ENCODE data around the gene MARK4.
"Not testable (repeated sequence)": the region's sequence is repeated elsewhere in the genome, so short reads cannot be mapped to it uniquely, and the experiment has no call there.

MARK4 gene
- 4.8 to 20.0 (median 8.8) reads per million in 17 experiments for total RNA-seq

- peak; percentile 47 to 83 (median 72) for DNase-seq
These were observed at the start of gene MARK4 for GRCh38 chr19:45250832-45251451. Gene MARK4, plus strand, starts transcription at chr19:45251271. Its CDS starts 318 bp downstream, at chr19:45251589.

DNA sequence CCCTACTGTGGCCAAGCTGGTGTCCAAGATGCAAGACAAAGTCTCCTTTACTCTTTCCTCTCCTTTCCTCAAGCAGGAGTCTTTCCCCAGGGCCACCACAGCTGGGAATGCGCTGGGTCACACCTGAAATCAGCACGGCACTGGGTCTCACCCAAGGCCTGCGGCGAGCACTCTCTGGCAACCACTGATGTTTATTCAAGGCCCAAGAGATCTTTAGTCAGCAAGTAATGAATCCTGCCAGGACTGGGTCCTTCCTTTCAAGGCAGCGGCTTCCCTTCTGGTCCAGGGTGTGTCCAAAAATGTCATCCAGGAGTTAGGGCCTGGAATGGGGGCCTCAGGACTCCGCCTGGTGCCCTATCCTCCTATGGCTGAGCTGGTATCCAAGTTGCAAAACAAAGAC, 48.4 kb upstream of the MARK4 start:
- no peak for DNase-seq

DNA sequence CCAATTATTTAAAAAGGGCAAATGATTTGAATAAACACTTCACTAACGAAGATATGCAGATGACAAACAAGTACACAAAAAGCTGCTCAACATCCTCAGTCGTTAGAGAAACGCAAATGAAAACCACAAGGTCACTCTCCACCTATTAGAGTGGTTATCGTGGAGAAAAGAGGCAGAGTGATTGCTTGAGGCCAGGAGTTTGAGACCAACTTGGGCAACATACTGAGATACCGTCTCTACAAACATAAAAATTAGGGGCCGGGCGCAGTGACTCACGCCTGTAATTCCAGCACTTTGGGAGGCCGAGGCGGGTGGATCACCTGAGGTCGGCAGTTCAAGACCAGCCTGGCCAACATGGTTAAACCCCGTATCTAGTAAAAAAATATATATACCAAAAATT, 45.3 kb upstream of the MARK4 start:
- no peak for DNase-seq

DNA sequence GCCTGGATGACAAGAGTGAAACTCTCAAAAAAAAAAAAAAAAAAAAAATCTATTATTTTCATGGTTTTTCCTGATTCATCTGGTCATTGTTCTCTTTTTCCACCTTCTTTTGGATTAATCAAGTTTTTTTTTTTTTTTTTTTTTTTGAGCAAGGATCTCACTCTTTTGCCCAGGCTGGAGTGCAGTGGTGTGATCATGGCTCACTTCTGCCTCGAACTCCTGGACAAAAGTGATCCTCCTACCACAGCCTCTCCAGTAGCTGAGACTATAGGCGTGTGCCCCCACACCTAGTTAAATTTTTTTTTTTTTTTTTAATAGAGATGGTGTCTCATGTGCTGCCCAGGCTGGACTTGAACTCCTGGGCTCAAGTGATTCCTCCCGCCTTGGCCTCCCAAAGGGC, 44.7 kb upstream of the MARK4 start:
- DNase-seq, result no peak

GRCh38 chr19:45211751-45212381, 39.2 kb upstream of the MARK4 start:
- no peak for DNase-seq

- no peak for DNase-seq
These were observed 38.0 kb upstream of the MARK4 start for GRCh38 chr19:45213031-45213430.

DNA sequence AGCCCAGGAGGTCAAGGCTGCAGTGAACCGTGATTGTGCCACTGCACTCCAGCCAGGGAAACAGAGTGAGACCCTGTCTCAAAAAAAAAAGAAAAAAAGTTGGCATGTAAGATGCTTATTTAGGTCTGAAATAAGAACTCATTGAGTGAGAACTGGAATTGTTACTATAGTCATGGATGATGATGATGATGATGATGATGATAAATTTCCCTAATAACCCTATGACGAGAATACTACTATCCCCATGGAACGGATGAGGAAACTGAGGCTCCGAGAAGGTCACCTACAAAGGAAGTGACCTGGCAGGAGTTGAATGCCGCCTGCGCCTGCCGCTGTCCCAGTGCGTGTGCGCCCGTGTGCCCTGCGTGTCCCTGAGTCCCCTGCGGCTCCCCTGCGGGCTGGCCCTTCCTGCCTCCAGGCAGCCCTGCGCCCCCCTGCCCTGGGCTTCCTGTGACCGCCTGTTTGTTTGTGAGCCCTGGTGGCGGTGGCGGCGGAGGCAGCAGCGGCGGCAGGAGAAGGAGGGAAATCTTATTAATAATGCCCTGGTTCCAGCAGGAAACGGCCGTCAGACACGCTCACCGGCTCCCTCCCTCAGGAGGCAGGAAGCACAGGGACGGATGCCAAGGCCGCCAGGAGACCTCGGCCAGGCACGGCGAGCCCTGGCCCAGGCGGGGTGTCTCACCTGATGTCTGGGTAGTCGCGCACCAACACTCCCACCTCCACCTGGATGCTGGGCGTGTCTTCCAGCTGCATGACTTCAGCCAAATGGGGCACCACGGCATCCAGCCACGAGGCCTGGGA, 35.5 kb upstream of the MARK4 start:
- DNase-seq, result no peak

- DNase-seq, result no peak
These were observed 34.4 kb upstream of the MARK4 start for GRCh38 chr19:45216667-45217066.

GRCh38 chr19:45217193-45217956, 33.7 kb upstream of the MARK4 start:
- DNase-seq, result peak in 1 of 4 experiments; percentile 20

DNA sequence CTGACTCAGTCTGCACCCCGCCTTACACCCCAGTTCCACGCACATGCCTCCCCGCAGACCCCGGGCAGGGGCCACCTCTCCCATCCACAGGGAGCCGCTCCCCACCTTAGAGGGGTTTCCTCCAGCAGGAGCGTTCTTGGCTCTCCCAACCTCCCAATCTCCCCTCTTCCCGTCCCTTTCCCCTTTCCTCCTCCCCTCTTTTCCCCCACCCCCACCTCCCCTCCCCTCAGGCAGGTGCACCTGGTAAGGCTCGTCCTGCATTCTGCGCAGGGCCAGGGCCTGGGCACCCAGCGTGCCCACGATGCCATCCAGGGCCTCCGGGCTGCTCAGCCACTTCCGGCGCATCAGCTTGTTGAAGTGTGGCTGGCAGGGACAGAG, 33.1 kb upstream of the MARK4 start:
- no peak for DNase-seq

GRCh38 chr19:45218426-45218825, 32.6 kb upstream of the MARK4 start:
- DNase-seq, result no peak

DNA sequence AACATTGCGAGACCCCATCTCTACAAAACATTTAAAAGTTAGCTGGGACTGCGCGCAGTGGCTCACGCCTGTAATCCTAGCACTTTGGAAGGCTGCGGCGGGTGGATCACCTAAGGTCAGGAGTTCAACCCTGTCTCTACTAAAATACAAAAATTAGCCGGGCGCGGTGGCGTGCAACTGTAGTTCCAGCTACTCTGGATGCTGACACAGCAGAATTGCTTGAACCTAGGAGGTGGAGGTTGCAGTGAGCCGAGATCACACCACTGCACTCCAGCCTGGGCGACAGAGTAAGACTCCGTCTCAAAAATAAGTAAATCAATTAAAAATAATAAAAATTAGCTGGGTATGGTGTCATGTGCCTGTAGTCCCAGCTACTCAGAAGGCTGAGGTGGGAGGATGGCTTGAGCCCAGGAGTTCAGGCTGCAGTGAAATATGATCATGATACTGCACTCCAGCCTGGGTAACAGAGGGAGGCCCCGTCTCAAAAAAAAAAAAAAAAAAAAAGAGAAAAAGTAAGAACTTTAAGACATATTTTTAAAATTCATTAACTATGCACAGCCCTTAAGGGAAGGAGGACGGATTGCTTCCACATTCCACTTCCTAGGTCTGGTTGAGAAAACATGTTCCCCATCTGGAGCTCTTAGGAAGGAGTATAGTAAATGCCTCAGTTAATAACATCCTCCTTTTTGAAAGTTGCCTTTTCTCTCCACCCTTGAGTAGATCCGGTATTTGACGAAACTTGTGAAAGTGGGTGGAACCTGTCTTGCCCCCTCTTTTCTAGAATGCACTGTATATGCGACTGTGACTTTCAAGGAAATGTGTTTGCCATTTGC, 31.9 kb upstream of the MARK4 start:
- DNase-seq, result peak; percentile 36 to 69 (median 52)

DNA sequence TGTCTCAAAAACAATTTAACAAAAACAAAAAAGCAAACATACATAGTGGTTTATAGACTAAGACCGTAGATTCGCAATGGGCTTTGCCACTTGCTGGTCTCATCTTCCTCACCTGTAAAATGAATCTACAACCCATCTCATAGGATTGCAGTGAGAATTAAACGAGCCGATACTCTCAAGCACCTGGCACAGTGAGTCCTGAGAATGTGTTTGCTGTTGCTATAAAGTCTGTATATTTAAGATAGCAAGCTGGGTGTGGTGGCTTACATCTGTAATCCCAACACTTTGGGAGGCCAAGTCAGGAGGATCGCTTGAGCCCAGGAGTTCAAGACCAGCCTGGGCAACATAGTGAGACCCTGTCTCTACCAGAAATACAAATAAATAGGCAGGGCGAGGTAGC, 28.3 kb upstream of the MARK4 start:
- DNase-seq, result no peak

DNA sequence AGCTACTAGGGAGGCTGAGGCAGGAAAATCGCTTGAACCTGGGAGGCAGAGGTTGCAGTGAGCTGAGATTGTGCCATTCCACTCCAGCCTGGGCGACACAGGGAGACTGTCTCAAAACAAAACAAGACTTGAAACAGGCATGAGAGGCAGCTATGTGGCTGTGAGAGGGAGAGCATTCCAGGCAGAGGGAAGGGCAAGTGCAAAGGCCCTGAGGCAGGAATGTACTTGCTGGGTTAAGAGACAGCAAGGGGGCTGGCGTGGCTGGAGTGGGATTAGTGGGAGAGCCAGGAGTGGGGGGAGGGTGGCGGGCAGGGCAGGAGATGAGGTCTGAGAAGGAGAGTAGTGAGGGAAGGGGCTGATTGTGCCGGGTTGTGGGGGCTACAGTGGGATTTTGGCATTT, 27.2 kb upstream of the MARK4 start:
- DNase-seq, result no peak

DNA sequence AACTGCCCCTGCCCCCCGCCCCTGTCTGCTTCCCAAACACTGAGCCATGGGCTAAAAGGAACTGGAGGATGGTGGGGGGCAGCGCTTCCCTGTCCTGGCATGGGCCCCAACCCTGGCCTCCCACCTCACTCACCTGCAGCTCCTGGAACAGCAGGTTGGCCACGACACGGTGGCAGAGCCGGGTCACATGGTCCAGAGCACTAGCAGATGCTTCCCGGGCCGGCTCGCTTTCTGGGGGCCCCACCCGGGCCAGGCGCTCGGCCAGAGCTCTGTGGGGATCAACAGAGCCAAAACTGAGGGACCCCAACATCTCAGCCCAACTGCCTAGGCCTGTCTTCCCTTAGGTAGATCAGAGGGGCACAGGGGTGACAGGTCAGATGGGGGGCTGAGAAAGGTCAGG, 26.4 kb upstream of the MARK4 start:
- no peak for DNase-seq

GRCh38 chr19:45229056-45229455, 22.0 kb upstream of the MARK4 start:
- DNase-seq, result not testable (repeated sequence)

- DNase-seq, result no peak
These were observed 19.2 kb upstream of the MARK4 start for GRCh38 chr19:45231891-45232290.

GRCh38 chr19:45234089-45234869, 16.8 kb upstream of the MARK4 start:
- DNase-seq, result no peak

DNA sequence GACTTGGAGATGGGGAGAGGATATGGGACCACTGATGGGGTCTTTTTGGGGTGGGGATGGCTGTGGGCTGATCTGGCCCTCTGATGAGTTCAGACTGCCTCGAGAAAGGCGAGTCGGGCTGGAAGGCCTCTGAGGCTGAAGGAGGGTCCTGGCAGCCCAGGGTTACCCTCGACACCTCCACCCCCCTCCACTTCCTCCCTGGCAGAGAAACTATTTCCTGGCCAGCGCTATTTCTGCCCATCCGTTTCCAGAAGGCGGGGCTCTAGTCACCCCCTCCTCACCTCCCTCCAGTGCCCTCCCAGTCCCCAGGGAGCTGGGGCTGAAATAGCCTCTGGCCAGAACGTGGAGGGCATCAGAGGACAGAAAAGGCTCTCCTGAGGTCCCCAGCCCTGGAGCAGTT, 15.6 kb upstream of the MARK4 start:
- no peak for DNase-seq

DNA sequence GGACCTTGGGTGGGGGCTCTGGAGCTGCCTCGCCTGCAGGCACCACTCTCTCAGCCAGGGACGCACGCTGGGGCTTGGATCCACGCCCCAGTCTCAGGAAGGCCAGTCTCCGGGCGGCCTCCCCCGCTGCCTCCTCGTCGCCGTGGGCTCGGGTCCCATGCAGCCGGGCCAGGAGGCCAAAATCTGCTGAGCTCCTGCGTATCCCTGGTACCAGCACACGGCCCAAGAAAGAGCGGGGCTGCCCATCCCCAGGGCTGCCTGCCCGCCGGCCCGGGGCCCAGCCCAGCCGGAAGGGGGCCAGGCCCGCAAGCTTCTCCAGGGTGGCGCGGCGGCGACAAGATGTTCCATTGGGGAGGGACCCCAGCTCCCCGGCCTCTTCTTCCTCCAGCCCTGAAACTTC, 12.5 kb upstream of the MARK4 start:
- DNase-seq, result no peak

GRCh38 chr19:45243144-45243732, 7.8 kb upstream of the MARK4 start:
- DNase-seq, result no peak

All from suppressor macrophage (primary cell).